Ecto neural progenitor cell (in vitro differentiated cells): ENCODE measurements around the gene SYTL1.

Source experiments
- DNase-seq: peaks from one replicate; pipeline ENCODE4 v3.0.0-alpha.2; 2018; ENCODE audit warnings: low spot score

The SYTL1 gene

DNA sequence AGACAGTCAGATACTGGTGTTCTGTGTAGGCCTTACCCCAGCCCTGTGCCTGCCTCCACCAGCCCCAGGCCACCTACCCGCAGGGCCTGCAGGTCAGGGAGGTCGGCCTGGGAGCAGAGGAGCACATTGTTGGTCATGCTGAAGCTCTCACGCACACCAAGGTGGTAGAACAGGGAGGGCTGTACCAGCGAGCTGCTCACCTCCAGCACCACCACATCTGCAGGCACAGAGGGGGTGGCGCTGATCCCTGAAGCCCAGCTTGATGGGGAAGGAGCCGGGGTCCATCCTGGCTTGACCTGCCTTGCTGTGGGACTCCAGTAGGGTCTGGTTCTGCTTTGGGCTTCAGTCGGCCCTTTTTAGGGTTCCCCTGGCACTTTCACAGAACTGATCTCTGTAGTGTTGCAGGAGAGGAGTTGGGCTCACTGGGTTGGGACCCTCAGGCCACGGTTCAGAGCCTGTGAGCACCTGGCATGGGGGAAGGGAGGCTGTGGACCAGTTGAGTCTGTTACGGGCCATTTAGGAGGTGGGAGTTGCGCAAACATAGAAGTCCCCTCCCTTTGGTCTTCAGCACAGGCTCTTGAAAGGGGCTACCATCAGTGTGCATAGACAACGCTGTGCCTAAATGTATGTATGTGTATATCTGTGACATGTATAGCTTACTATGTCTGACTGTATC lies 23.0 kb downstream of the SYTL1 start:
- peak; percentile 79 for DNase-seq

DNA sequence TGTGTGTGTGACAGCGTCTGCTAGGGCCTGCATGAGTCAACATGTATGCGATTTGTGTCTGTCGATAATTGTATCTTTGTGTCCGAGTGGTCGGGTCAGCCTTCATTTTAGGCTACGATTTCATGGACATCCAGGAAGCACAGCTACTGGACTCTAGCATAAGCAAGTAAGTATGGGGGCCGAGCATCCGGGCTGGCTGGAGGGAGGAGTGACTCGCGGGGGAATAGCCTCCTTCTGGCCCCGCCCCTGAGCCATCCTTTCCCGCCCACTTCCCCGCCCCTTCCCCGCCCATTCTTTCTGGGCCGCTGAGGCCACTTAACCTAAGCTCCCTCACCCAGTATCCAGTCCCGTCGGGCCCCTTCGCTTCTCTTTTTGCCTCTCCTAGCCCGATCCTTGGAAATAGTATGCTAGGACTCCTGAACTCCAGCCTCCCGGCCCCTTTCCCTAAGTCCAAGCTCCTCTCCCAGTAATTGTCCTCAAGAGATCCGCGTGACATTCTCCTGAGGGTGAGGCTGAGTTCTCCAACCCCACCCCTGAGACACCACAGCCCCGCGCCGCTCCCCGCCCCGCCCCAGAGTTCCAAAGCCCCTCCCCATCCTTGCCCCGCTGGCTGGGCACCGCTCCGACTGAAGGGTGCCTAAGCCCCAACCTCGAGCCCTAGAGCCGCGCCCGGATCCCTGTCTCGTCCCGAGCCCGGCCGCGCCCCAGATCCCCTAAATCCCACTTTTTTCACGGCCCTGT lies 23.7 kb downstream of the SYTL1 start:
- DNase-seq = peak; percentile 94

DNA sequence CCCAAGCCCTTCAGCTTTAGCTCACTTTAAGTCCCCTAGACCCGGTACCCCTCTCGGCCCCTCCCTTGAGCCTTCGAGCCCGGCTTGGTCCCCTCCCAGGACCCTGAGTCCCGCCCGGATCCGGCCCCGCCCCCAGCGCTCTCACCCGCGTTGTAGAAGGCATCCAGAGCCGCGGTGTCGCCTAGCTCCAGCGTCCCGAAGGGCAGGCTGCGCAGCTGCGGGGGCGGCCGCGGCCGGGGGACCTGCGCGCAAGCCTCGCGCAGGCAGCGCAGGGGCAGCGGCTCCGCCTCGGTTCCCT lies 24.2 kb downstream of the SYTL1 start:
- DNase-seq = peak; percentile 91

DNA sequence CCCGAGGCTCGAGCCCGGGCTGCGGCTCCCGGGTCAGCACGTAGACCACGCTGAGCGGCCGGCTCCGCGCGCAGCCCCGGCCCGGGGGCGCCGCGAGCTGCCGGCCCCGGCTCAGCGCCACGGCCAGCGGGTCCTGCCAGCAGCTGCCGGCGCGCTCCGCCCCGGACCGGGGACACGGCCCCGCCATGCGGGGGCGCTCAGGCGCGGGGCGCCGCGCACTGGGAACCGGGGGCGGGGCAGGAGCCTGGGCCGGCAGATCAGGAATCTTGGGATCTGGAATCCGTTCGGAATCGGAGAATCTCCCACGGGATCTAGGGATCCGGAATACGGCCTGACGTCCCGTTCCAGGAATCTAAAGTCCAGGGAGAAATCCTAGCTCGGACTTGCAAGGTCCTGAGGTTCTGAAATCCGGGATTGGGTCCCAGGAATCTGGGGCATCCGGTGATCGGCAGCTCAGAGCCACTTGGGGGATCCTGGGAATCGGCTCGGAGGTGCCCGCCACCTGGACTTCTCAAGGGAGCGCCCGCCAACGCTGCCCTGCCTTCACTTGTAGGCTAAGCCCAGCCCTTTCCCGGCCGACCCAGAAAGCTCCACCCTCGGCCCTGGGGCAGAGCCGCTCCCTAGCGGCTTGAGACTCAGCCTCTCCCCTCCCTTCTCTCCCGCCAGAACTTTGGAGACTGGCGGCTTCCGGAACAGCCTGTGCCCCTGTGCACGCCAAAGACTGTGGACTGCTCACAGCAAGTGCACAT lies 24.8 kb downstream of the SYTL1 start, which contains the start of gene MAP3K6:
MAP3K6 (minus strand) TSS at position 551 of the 749 bp plus-strand sequence; CDS start at position 187, 364 bp downstream.
- peak; percentile 87 for DNase-seq

DNA sequence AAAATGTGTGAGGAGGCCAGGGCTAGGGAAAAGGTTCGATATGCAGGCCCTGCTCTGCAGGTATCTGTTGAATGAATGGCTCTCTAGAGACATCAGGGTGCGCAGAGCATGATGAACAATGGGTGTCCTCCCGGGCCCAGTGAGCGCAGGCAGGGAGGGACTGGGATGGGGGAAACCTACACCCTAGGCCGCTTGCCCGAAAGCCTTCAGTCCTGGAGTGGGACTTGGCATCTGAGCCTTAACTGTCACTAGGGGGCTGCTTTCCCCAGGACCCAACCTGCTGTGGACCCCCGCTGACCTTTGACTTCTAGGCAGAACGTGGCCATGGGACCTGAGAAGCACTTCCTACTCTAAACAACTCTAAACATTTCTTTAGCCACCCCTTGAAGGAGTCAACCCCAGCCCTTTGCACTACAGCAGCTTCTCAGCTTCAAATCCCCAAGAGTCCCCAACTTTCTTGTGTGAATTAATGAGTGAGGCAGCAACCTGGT lies 25.4 kb downstream of the SYTL1 start:
- no peak for DNase-seq

DNA sequence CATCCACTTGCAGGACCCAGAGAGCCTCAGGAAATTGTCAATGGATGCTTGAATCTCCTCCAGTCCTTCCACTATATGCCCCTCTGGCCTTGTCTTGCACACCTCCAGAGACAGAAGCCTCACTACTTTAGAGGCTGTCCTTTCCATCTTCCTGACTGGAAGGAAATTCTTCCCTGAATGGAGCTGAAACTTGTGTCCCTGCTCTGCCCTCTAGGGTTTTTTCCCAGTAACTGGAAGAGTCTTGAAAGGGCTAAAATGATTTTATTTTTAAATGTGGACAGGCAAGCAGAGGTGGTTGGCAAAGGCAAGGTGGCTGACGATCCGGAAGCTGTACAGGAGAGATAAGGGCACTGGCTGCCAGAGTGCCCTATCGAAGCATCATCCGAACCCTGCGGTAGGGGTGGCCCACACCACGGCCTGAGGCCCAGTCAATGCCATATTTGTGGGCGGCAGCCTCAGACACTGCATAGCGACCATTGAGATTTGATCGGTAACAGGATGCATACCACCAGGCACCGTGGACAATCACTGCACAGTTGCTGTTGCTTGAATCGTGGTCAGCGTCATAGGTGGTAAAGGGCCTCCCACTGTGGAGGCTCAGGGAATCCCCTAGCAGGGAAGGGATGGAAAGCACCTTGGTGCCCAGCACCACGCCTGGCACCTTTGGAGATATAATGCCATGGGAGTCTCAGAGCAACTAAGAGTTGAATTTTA lies 27.2 kb downstream of the SYTL1 start:
- no peak for DNase-seq

DNA sequence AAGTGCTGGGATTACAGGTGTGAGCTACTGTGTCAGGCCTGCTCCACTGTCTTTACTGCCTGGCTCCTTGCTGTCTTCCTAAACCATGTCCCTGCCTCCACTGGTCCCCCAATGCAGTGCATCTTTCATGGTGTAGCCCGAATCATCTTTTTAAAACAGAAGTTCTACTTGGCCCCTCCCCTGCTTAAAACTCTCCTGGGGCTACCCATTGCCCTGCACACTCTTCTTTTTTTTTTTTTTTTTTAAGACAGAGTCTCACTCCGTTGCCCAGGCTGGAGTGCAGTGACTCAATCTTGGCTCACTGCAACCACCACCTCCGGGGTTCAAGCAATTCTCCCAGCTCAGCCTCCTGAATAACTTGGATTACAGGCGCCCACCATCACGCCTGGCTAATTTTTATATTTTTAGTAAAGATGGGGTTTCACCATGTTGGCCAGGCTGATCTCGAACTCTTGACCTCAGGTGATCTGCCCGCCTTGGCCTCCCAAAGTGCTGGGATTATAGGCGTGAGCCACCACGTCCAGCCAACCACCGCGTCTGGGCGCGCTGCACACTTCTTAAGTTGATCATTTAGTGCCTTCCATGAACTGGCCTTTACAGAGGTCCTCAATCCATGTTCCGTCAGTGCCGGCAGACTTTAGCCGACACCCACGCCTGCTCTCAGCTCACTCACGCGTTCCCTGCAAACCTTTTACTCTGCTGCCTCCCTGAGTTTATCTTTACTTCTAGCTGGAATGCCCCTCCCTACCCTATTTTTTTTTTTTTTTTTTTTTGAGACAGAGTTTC lies 30.4 kb downstream of the SYTL1 start:
- DNase-seq = no peak

DNA sequence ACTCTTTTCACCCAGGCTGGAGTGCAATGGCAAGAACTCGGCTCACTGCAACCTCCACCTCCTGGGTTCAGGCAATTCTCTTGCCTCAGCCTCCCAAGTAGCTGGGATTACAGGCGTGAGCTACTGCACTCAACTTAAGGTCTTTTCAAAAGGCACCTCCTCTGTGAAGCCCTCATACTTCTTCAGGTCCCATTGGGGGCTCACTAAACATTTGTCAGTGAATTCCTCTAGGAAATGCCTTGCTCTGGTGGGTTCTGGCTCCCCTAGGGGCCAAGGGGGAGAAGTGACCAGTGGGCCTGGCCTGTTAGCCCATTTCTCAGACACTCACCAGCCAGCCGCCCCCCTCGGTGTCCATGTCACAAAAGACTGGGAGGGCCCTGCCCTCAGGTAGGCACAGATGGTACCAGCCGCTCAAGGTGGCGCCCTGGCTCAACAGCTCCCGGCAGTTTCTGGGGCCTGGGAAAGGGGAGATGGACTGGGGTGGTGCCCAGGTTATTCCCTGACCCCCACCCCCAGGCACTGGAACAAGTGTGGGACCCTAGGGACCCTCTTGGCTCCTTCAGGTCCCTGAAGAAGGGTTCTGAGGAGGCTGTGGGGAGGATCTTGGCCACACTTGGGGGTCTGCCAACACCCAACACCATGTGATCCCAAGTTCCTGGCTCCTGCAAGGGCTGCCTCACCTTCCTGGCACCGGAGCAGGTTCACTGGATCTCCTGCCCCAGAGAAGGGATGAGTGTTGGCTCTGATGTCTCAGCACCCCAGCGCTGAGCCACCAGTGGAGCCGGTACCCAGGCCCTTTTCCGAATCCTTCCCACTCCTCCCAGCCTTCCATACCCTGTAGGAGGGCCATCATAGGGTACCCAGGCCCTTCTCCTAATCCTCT lies 31.2 kb downstream of the SYTL1 start:
- no peak for DNase-seq

DNA sequence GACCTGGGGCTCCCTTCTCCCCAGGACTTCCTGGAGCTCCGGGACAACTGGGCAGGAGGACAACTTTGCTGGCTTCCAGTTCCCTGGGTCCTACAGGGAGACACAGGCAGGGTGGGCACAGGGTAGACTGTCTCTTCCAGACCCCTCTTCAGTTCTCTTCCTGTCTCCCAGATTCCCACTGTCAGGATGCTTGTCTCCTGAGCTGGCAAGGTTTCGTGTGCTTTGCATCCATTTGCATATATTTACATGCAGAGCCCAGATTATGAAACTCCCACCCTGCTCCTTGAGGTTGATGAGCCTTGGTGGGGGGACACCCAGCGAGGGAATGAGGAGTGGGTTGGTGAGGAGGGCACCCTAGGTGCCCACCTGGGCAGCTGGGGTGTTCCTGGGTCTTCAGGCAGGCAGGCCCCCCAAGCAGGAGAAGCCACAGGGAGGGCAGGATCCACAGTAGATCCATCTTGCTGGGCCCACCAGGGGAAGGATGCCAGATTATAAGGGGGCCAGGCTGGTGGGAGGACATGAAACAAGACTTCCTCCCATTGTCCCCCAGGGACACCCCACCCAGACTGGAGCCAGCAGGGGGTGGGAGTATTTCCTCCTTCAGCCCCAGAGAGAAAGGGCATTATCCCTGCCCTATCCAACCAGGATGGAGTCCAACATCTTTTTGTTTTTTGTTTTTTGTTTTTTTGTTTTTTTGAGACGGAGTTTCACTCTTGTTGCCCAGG lies 32.7 kb downstream of the SYTL1 start, which contains the start of gene FCN3:
FCN3 (minus strand) TSS at position 463 of the 725 bp plus-strand sequence; CDS start at position 457, 6 bp downstream.
- no peak for DNase-seq

DNA sequence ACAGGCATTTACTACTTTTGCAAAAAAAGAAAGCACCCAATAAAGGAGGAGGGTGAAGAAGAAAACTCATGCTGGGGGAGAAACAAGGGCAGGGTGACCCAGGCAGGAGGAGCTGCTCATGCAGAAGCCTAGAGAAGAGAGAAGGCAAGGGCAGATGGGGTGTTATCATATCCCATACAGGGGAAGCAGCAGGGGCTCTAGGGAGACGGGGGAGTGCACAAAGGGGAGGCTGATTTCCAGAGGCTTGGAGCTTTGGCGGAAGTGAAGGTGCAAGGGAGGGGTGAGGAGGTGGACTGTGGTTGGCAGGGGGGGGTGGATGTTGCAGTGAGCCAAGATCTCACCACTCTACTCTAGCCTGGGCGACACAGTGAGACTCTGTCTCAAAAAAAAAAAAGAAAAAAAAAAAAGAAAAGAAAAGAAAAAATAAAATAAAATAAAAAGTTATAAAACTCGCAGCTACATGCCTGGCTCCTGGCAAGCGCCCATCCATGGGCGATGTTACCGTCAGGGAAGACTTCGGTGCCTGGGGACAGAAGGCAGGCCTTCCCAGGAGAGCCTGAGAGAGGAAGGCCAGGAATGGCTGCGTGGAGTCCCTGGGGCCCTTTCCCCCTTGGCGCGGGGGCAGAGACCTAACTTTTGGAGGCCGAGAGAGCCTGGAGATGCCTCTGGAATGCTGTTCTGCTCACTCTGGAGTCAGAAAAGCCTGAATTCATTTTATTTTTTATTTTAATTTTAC lies 36.1 kb downstream of the SYTL1 start:
- no peak for DNase-seq

DNA sequence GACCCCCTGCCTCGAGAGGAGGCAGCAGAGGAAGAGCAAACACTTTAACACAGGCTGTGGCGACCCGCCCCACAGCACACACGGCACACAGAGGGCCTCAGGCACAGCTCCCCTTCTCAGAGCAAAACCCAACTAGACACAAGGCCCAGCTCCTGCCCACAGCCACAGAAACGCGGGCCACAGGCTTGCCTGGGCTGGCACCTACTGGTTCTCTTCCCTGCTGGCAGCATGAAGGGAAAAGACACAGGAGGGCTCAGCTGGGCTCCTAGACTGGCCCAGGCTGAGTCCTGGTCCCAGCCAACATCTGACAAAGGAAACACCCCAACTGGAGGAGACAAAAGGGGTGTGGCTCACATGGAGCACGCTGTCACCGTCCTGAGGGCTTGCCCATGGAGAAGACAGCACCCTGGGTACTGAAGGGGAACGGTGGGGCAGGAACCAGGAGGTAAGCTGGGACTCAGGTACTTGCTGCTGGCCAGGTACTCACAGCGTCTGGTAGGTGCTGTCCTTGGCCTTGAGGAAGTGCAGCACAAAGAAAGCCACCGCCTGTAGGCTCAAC lies 37.8 kb downstream of the SYTL1 start:
- no peak for DNase-seq

DNA sequence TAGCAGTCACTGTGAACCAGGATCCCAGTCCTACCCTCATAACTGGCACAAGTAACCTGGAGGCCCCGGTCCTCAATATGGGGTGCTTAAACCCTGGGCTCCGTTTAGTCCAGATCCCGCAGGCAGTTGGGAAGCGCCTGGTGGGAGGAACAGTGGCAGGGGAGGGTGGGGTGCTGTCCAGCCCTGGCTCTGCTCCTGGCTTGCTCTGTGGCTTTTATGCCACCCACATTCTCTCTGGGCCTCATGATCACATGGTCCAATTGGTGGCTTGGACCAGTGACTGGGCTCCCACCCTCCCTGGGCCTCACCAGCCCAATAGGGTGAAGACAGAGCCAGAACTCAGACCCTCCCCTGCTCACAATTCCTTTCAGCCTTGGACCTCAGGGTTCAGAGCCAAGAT lies 38.4 kb downstream of the SYTL1 start:
- DNase-seq = no peak

DNA sequence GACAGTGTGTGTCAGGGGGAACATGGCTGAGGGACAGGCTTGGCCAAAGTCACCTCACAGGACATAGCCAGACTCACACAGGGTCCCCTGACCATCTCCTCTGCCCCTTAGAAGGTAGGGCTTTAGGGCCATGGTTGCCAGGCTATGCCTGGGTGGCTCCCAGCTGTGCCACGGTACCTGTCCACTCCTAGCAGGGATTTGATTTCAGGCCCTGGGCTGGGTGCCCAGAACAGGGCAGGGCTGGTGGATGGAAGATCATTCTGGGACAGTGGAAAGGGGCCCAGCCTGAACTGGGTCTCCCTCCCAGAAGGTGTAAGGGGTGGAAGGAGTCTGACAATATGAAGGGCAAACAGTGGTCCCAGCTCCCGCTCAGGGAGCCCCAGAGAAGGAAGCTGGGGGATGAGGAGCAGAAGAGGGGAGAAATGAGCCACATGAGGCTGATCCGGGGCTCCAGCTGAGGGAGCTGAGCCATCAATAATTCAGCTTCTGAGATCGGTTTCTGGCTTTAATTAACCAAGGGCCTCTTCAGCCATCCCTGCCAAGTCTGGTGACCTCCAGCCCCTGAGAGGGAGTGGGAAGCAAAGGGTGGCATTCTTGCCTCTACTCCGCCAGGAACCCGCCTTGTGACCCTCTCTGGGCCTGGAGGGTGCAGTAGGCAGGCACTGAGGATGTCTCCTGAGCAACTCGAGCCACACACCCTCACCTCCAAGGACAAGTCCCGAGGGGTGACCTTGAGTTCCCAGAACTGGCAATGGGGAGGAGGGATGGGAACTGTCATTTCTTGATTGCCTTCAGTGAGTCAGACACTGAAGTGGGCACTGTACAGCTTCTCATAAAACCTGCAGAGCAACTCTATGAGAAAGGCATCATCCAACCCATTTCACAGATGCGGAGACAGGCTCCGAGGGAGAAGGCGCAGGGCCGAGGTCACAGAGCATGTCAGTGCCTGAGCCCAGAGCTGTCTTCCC lies 39.2 kb downstream of the SYTL1 start:
- DNase-seq = no peak

DNA sequence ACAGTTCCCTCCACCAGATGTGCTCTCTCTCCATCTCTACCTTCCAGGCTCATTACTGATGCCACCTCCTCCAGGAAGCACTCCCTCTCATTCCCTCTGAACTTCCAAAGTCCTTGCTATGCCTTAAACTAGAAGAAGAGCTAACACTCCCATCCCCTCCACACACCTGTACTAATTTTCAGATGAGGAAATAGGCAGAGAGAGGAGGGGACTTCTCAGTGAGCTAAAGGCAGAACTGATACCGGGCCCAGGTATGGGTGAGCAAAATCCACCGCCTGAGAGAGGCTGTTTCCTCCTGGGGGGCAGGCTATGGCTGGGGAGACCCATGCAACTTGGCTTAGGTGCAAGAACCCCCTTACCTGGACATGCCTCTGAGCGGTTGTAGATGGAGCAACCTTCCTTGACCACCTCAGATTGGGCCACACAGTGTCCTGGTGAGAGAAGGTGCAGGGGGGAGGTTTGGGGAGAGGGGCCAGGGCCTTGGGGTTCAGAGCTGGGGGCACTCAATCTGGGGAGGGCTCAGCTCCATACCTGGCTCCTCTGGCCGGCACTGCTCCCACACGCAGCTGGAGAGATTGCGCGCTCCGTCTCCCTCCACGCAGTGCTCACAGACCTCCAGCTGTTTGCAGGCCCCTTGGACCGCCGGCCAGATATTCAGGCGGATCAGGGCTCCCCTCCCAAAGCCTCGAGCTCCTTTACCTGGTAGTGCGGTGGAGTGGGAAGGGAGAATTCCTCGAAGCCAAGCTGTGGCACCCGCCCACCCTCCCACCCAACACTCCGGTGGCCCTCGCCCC lies 40.3 kb downstream of the SYTL1 start:
- DNase-seq = no peak

DNA sequence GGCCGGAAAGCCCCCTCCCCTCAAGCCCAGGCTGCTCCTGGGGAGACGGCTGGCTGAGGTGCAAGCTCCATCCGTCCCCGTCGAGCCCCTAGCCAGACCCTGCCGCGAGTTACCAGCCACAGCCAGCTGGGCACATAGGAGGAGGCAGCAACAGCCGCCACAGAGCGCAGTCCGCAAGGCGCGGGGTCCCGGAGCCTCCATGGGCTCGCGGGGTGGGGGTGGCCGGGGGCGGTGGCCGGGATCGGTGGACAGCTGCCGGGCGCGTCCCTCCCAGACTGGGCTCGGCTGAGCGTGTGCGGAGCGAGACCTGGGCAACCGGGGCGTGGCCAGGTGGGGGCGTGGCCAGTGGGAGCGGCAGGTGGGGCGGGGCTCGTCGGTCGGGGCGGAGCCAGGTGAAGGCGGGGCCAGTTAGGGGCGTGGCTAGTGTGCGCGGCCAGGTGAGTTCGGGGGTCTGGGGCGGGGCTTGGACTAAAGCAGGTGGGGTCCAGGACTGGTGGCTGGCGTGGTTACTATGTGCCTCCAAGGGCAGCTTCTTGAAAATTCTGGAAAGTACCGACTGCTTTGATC lies 41.3 kb downstream of the SYTL1 start, which contains the start of gene CD164L2:
CD164L2 (minus strand) TSS at position 295 of the 567 bp plus-strand sequence; CDS start at position 201, 94 bp downstream.
- peak; percentile 85 for DNase-seq

DNA sequence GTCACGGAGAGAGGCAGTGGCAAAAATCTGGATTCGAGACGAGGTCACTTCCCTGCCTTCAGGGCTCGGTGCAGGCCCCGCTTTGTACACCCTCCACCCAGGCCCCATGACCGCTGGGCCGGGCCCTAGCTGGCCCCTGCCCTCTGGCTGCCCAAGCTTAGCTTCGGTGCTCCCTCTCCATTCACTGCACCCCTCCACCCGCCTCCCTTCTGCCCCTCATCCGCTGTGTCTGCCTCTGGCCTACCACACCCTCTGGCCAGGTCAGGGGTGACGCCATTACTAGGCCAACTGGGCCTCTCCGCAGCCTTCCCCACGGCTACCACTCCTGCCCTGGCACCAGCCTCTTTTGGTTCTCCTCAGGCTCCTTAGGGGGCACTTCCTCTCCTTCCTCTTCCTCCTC lies 41.8 kb downstream of the SYTL1 start:
- DNase-seq = no peak
